Common myeloid progenitor, CD34-positive (primary cell): Measurements from ENCODE around the gene MACROD2.

ENCODE experiments used
- CTCF ChIA-PET: fragments of 350-600 bp; sonication (Branson Sonifier 250); formaldehyde crosslinking; loops from one replicate; lab custom pipeline; 2021; ENCODE audit warnings: antibody characterized with exemption; lab: Charles Lee
- POLR2A ChIA-PET: fragments of 350-600 bp; sonication (Branson Sonifier 250); formaldehyde crosslinking; loops from one replicate; lab custom pipeline; 2021; ENCODE audit warnings: antibody characterized with exemption; lab: Charles Lee
- DNase-seq, 3 donors: peaks; one replicate each; pipeline versions ENCODE4 v3.0.0 to v3.0.0-alpha.2; 2013
- H3K27ac ChIP-seq, 2 experiments: 1 replicate in 1 of 2; 2 replicates in 1 of 2; pipeline ENCODE4 v1.7.0; 2013; ENCODE audit warnings: inconsistent platforms in 2 of 2, low read length in 2 of 2, mild to moderate bottlenecking in 2 of 2, low read depth in 1 of 2, moderate library complexity in 1 of 2; ENCODE audit not compliant: severe bottlenecking in 2 of 2, insufficient read depth in 1 of 2, poor library complexity in 1 of 2
- H3K27me3 ChIP-seq, 5 experiments: replicated peaks in 2 of 5; 1 replicate in 3 of 5; 2 replicates in 2 of 5; pipeline versions ENCODE4 v1.6.1 to v1.7.0; 2013; ENCODE audit warnings: low read length in 4 of 5, mild to moderate bottlenecking in 2 of 5, moderate library complexity in 2 of 5, inconsistent platforms in 1 of 5; ENCODE audit not compliant: insufficient read depth in 5 of 5, control insufficient read depth in 4 of 5
- H3K36me3 ChIP-seq, 4 experiments: 1 replicate in 2 of 4; 2 replicates in 2 of 4; pipeline versions ENCODE4 v1.6.1 to v1.7.0; 2013; ENCODE audit warnings: low read length in 3 of 4, control low read depth in 1 of 4, mild to moderate bottlenecking in 1 of 4; ENCODE audit not compliant: control insufficient read depth in 4 of 4, insufficient read depth in 4 of 4
- H3K4me1 ChIP-seq, 4 experiments: 1 replicate in 3 of 4; 2 replicates in 1 of 4; pipeline versions ENCODE4 v1.6.1 to v1.7.1; 2013; ENCODE audit warnings: low read length in 3 of 4, mild to moderate bottlenecking in 3 of 4, control low read depth in 1 of 4, inconsistent platforms in 1 of 4, moderate library complexity in 1 of 4; ENCODE audit not compliant: control insufficient read depth in 4 of 4, insufficient read depth in 4 of 4; ENCODE audit errors: control extremely low read depth in 1 of 4
- H3K4me3 ChIP-seq, 7 experiments: 1 replicate in 4 of 7; 2 replicates in 3 of 7; pipeline versions ENCODE4 v1.5.1 to v1.7.0; 2013; ENCODE audit warnings: mild to moderate bottlenecking in 7 of 7, low read length in 6 of 7, moderate library complexity in 6 of 7, inconsistent platforms in 2 of 7, low read depth in 2 of 7, control low read depth in 1 of 7; ENCODE audit not compliant: insufficient read depth in 4 of 7, control insufficient read depth in 1 of 7; ENCODE audit errors: extremely low read depth in 1 of 7
- H3K9me3 ChIP-seq, 5 experiments: 1 replicate in 4 of 5; 2 replicates in 1 of 5; pipeline versions ENCODE4 v1.6.1 to v1.7.1; 2013; ENCODE audit warnings: low read length in 4 of 5, mild to moderate bottlenecking in 2 of 5, inconsistent platforms in 1 of 5, low read depth in 1 of 5, moderate library complexity in 1 of 5; ENCODE audit not compliant: control insufficient read depth in 4 of 5, insufficient read depth in 2 of 5; ENCODE audit errors: control extremely low read depth in 1 of 5
- WGBS: methylation state at CpG from one replicate; pipeline ENCODE4 v1.1.5; 2013; ENCODE audit not compliant: insufficient coverage; 5-methylcytosine and 5-hydroxymethylcytosine counted together

The MACROD2 gene

DNA sequence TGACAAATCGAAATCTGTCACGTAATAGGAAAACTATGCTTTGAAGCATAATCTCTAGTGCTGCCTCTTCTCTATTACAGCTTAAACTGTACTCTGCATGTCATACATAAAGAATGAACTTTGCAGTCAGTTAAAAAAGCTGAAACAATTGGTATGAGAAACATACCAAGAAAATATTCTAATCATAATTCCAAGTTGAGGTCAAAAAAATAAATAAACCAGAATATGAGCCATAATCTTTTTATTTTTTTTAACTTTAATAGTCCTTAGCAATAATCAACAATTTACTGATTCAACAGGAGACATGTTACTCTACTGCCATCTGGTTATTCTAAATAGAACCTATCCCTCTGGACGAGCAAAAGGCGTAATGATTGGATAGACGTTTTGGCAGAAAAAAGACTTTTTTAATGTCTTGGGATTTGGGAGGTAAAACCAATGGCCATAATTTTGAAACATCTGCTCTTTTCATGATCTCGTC lies 566.5 kb downstream of the MACROD2 start:
- H3K4me1 ChIP-seq: no peaks in the 10 kb centered on the region
- no peaks in the 10 kb centered on the region for H3K27me3 ChIP-seq
- DNase-seq: no peak
- H3K9me3 ChIP-seq: peaks cover 0 to 3% (median 0%) of the 10 kb centered on the region in 5 experiments
- whole genome bisulfite sequencing: 100% methylated on average over 1 of the region's 6 CpGs
- ChIA-PET CTCF (no interaction called here), POLR2A (no interaction called here)
- no peak overlapping the region for H3K27ac ChIP-seq
- H3K4me3 ChIP-seq: no peak overlapping the region
- no peaks in the 10 kb centered on the region for H3K36me3 ChIP-seq

DNA sequence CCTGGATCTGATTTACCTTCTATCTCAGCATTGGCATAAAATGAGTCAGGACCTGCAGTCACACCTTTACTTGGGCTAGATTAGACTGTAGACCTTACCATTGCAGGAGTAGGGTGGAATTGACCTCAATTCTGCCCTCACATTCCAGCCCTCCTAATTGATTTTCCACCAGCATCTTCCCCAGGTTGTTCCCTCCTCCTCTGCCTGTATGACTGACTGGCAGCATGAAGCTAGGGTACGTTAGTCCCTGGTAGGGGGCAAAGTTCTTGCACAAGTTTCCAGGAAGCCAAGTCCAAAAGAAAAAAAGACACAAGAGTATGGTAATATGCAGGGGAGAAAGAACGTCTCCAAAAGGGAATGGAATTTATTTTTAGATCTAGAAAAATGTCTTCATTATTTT lies 567.7 kb downstream of the MACROD2 start:
- no peaks in the 10 kb centered on the region for H3K36me3 ChIP-seq
- peaks cover 0 to 3% (median 0%) of the 10 kb centered on the region in 5 experiments for H3K9me3 ChIP-seq
- no CpG with 5 or more reads among the region's 2 CpGs for WGBS
- ChIA-PET CTCF (no interaction called here), POLR2A (no interaction called here)
- no peak overlapping the region for H3K4me3 ChIP-seq
- no peaks in the 10 kb centered on the region for H3K4me1 ChIP-seq
- H3K27ac ChIP-seq: no peak overlapping the region
- no peaks in the 10 kb centered on the region for H3K27me3 ChIP-seq
- no peak for DNase-seq

DNA sequence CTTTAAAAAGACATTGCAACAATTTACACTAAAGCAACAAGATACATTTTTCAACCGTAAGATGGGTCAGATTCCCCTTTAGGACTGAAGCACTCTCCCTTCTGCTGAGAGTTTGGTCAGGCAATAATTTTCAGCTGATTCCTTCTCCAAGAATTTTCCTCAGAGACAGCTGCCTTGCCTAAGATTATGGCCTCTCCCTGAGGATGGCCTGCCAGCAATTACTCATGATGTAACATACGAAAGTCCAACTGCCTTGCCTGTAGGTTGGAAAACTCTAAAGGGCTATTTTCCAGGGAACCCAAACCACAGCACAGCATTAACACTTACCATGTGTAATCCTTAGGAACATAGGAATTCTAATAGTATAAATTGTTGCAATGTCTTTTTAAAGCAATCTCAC lies 571.2 kb downstream of the MACROD2 start:
- 100% methylated on average over 1 of the region's 2 CpGs for WGBS
- CTCF ChIA-PET: no interaction called here

DNA sequence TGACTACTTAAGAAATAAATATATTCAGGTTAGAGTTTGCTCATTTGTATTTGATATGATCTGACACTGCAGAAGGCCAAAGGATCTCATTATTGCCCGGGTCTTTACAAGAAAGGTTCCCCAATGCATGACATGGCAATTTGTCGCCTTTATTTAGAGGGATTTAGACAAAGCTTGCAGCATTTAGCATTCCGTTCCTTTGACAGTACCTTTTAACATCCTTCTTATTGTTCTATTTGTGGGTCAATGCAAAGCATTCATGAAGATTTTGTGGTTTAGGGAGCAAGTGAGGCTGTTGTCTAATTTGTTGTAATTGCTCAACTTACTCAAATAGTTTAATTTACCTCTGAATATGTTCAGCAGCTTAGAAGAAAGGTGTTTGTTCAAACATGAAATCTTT lies 572.9 kb downstream of the MACROD2 start:
- CTCF ChIA-PET: no interaction called here
- 50% methylated on average over 1 of the region's 3 CpGs for WGBS
- POLR2A ChIA-PET: no interaction called here

More for the DNA sequence above, 571.2 kb downstream of the MACROD2 start:
- no peak overlapping the region for H3K4me3 ChIP-seq
- no peak overlapping the region for H3K27ac ChIP-seq
- peaks cover 0 to 3% (median 0%) of the 10 kb centered on the region in 5 experiments for H3K9me3 ChIP-seq
- no peaks in the 10 kb centered on the region for H3K36me3 ChIP-seq
- no peak for DNase-seq
- POLR2A ChIA-PET: no interaction called here
- H3K4me1 ChIP-seq: no peaks in the 10 kb centered on the region
- H3K27me3 ChIP-seq: no peaks in the 10 kb centered on the region

DNA sequence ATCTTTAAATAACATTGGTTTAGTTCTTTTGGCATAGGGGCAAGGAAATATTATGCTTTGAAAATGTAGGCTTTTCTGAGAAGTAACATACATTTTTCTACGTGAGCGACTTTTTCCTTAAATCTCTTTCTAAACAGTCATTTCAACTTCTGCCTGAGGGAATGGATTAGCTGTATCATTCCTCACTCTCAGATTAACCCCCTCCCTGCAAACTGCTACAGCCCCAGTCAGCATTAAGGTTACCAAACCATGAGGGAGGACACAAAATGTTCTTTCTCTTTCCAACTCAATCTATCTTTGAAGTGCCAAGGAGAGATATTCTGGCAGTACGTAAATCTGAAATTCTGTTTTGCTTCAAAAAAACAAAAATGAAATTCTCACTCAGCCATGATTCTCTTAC lies 573.4 kb downstream of the MACROD2 start:
- Histone ChIP-seq H3K27ac (no peak overlapping the region), H3K27me3 (no peaks in the 10 kb centered on the region), H3K4me3 (no peak overlapping the region), H3K4me1 (no peaks in the 10 kb centered on the region), H3K36me3 (no peaks in the 10 kb centered on the region), H3K9me3 (peaks cover 0 to 3% (median 0%) of the 10 kb centered on the region in 5 experiments)
- DNase-seq: no peak
- POLR2A ChIA-PET: no interaction called here
- CTCF ChIA-PET: no interaction called here
- WGBS: 100% methylated on average over 1 of the region's 3 CpGs

More for the DNA sequence above, 572.9 kb downstream of the MACROD2 start:
- H3K27me3 ChIP-seq: no peaks in the 10 kb centered on the region
- no peaks in the 10 kb centered on the region for H3K36me3 ChIP-seq
- no peak for DNase-seq
- H3K4me1 ChIP-seq: no peaks in the 10 kb centered on the region
- H3K27ac ChIP-seq: no peak overlapping the region
- H3K4me3 ChIP-seq: no peak overlapping the region
- H3K9me3 ChIP-seq: peaks cover 0 to 3% (median 0%) of the 10 kb centered on the region in 5 experiments

DNA sequence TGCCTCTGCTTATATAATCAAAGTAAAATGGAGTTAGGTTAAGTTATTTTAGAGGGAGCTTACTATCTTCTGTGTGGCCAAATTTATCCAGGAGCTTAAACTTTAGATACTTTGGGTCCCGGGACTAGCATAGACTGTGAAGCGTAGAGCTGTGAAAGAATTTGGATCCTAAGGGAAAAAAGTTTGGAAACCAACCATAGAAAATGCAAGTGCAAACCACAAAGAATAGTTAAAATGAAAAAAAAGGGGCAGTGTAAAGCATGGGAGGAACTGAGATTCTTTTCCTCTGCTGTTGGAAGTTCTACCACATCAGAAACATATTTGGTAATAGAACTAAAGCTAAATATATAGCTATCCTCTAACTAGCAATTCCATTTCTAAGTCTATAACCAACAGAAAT lies 574.3 kb downstream of the MACROD2 start:
- no peak overlapping the region for H3K27ac ChIP-seq
- DNase-seq: no peak
- H3K9me3 ChIP-seq: peaks cover 0 to 3% (median 0%) of the 10 kb centered on the region in 5 experiments
- CTCF ChIA-PET: interaction anchor here (0.6 kb wide), 1 partner anchor 109 kb away, joined by 3 read pairs; no protein-coding TSS in a partner anchor
- H3K36me3 ChIP-seq: no peaks in the 10 kb centered on the region
- WGBS: 94% methylated on average over 2 of the region's 2 CpGs
- H3K4me1 ChIP-seq: no peaks in the 10 kb centered on the region
- no peak overlapping the region for H3K4me3 ChIP-seq
- no peaks in the 10 kb centered on the region for H3K27me3 ChIP-seq
- POLR2A ChIA-PET: interaction anchor here (0.5 kb wide), 1 partner anchor 925 kb away, joined by 3 read pairs; no protein-coding TSS in a partner anchor

DNA sequence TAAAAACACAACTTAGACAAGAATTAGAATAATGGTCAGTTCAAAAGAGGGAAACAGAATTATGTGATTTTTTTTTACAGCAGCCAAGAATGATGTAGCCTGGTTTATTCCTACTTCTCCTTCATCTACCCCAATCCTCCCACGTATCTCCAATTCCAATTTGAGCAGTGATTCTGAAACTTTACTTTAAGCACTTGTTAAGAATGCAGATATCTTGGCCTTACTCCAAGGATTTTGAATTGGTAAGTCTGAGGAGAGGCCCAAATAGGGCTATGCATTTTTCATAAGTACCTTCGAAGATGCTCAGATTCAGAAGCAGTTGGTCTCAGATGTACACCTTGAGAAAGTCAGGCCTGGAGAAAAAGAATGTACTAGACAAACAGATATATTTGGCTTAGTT lies 575.5 kb downstream of the MACROD2 start:
- H3K27me3 ChIP-seq: no peaks in the 10 kb centered on the region
- no peak overlapping the region for H3K27ac ChIP-seq
- H3K4me3 ChIP-seq: no peak overlapping the region
- ChIA-PET POLR2A (no interaction called here), CTCF (no interaction called here)
- no peaks in the 10 kb centered on the region for H3K36me3 ChIP-seq
- H3K9me3 ChIP-seq: no peaks in the 10 kb centered on the region
- H3K4me1 ChIP-seq: no peaks in the 10 kb centered on the region
- 95% methylated on average over 2 of the region's 2 CpGs for WGBS
- DNase-seq: no peak
